GM12872 (cell line): ENCODE measurements around the gene GLIS2.

Experiments
- CTCF ChIP-seq: IDR thresholded peaks from 3 replicates; pipeline ENCODE4 v1.5.1; 2011; ENCODE audit warnings: low read depth, mild to moderate bottlenecking, low read length, moderate library complexity; ENCODE audit not compliant: insufficient read depth

The GLIS2 gene

GRCh38 chr16:4369007-4369733 lies 53.3 kb downstream of the GLIS2 start:
- no peak for TF ChIP-seq CTCF

GRCh38 chr16:4370151-4370550 lies 54.3 kb downstream of the GLIS2 start:
- no peak for TF ChIP-seq CTCF

- TF ChIP-seq CTCF, result no peak
Measured at GRCh38 chr16:4370570-4371356, 54.9 kb downstream of the GLIS2 start.

- TF ChIP-seq CTCF, result no peak
Measured at GRCh38 chr16:4371357-4372000, 55.6 kb downstream of the GLIS2 start, which contains the start of gene VASN. TSS of gene VASN (plus strand) at chr16:4371848. CDS start at chr16:4380878, 9,030 bp downstream.

GRCh38 chr16:4372001-4372577 lies 56.2 kb downstream of the GLIS2 start:
- TF ChIP-seq CTCF, result no peak

GRCh38 chr16:4372578-4373355 lies 56.9 kb downstream of the GLIS2 start:
- no peak for TF ChIP-seq CTCF
